ENCODE results near the gene CHCHD5. TPM values are rescaled to one million over a fixed set of nuclear protein-coding genes. Genes with fewer than 3 reads are reported as not detected.

Gene CHCHD5
- total RNA-seq, 2 donors from 2014 or later = 30.4 to 41.8 TPM

GRCh38 chr2:112636605-112637288 is 52.3 kb downstream of the CHCHD5 start:
- Mint-ChIP-seq H3K4me1 (ENCODE audit: low read depth) (peaks cover 69% of the 10 kb centered on the region), H3K27ac (peak overlapping the region; percentile 66), H3K27me3 (ENCODE audit: low read depth) (peaks cover 19% of the 10 kb centered on the region), H3K4me3 (peak overlapping the region; percentile 34 to 74), H3K36me3 (ENCODE audit: insufficient read depth in 2 of 2) (no peaks in the 10 kb centered on the region), H3K9me3 (no peaks in the 10 kb centered on the region)
- ATAC-seq (replicated peaks in 1 of 2) (peak; percentile 72 to 77), DNase-seq (peak; percentile 50 to 63)

GRCh38 chr2:112637289-112637660 is 52.9 kb downstream of the CHCHD5 start:
- peaks cover 19% of the 10 kb centered on the region for H3K27me3 Mint-ChIP-seq (ENCODE audit: low read depth)
- no peak overlapping the region for H3K27ac Mint-ChIP-seq
- H3K4me3 Mint-ChIP-seq = no peak overlapping the region
- H3K36me3 Mint-ChIP-seq (ENCODE audit: insufficient read depth in 2 of 2) = no peaks in the 10 kb centered on the region
- peaks cover 66% of the 10 kb centered on the region for H3K4me1 Mint-ChIP-seq (ENCODE audit: low read depth)
- DNase-seq (no peak), ATAC-seq (replicated peaks in 1 of 2) (no peak)
- H3K9me3 Mint-ChIP-seq = no peaks in the 10 kb centered on the region

Other genes starting within 250 kb of the CHCHD5 start
- gene RGPD8, start 151.0 kb upstream of the CHCHD5 start, total RNA-seq = 10 to 100 TPM in 1 of 2 donors, 1 to 10 TPM in 1; 7.0 to 25.2 TPM
- 10 to 100 TPM; 28.8 to 32.5 TPM for gene TTL, start 102.5 kb upstream of the CHCHD5 start, total RNA-seq
- gene POLR1B, start 42.1 kb upstream of the CHCHD5 start, total RNA-seq = 10 to 100 TPM; 39.3 to 45.3 TPM
- 10 to 100 TPM; 54.3 to 66.1 TPM for gene SLC20A1, start 61.3 kb downstream of the CHCHD5 start, total RNA-seq
- gene NT5DC4, start 136.4 kb downstream of the CHCHD5 start, total RNA-seq = 1 to 10 TPM in 1 of 2 donors, not detected in 1; 1.2 TPM
- gene CKAP2L, start 180.0 kb downstream of the CHCHD5 start, total RNA-seq = 10 to 100 TPM; 45.5 to 47.7 TPM
- gene IL1A, start 199.9 kb downstream of the CHCHD5 start, total RNA-seq = 1 to 10 TPM; 1.4 to 6.6 TPM